GM18519 (cell line): Measurements from ENCODE around the gene DPPA3.
"Not testable (repeated sequence)": the region's sequence is repeated elsewhere in the genome, so short reads cannot be mapped to it uniquely, and the experiment has no call there.

Experiments
- ATAC-seq: cut with Tn5 transposase; IDR thresholded peaks from one replicate; pipeline ENCODE4 v1.9.1; 2021; ENCODE audit warnings: mild to moderate bottlenecking, moderate library complexity; ENCODE audit not compliant: unreplicated experiment, low FRiP score

The DPPA3 gene

DNA sequence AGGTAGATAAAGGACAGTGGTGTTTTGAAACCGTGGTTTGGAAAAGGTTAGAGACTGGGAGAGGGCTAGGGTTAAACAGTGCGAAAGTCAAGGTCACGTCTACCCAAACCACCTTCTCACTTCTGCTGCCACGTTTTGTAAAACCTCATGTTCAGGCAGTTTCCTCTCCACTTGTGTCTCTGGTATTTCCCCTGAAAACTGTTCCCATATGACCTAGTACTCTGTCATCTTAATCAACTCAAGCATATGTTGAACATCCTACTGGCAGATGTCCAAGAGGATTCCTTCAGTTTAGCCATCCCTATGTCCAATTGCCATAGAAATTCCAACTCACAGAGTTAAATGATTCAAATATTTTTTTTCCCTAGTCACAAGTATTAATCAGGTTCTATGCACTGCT lies 18.5 kb downstream of the DPPA3 start:
- no peak for ATAC-seq

DNA sequence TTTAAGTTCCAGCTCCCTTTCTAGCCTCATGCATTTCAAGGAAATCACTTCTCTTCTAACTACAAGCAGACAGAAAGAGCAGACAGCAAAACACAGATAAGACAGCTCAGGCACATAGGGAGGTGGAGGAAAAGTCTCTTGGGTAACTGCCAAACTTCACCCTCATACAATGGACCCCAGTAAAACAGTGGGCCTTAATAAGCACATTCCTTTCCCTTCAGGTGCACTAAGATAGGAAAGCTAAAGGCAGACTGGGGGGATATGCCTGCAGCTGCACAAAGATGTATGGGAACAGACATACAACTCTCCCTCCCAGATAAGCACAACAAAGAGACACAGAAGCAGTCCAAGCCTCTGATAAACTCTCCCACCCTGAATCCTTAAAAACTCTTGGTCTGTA lies 19.8 kb downstream of the DPPA3 start:
- not testable (repeated sequence) for ATAC-seq

DNA sequence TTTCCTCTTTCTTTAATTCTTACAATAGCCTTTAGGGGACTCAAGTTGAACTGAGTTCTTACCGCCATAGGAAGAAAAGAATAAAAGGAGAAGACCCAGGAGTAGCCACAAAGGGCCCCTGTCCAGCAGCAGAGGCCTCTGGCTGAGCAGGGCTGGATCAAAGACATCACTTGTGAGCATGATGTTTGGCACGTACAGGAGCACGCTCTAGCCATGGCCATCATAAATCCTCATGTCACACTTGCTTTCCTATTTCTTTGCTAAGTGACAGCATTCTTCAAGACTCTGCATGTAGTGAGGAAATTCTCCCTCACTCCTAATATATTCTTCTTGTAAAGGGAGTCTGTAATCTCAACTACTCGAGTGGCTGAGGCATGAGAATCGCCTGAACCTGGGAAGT lies 20.3 kb downstream of the DPPA3 start:
- no peak for ATAC-seq

DNA sequence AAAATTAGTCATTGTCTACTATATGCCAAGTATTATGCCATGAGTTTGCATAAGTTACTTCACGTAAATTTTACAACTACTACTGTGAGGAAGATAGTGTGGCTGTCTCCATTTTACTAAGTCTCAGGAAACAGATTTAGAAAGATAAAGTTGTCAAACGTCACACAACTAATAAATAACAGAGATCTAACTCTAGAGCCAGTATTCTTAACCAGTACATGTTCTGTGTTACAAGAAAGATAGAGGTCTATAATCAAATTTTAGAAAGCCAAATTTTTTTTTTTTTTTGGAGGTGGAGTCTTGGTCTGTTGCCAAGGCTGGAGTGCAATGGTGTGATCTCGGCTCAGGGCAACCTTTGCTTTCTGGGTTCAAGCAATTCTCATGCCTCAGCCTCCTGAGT lies 21.8 kb downstream of the DPPA3 start:
- no peak for ATAC-seq

DNA sequence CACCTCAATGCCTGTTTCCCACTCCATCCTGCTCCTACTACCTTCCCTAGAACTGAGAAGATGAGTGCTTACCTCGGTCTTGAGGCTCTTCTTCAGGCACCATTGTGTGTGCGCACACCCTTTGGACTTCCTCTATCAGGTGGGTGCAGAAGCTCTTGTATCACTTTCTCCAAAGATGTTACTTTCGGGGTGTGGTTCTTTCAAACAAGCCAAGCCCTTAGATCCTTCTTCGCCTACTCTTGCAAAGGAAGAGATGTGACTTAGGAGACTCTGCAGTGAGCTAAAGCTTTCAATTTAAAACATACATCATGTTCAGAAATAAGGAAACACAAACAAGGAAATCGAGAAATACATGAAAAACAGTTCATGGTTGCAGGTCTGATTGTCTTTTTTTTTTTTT lies 36.0 kb downstream of the DPPA3 start, which contains the start of gene CLEC4C:
TSS of gene CLEC4C (minus strand) at position 130 of the 400 bp plus-strand sequence. CDS start at position 103, 27 bp downstream.
- no peak for ATAC-seq

DNA sequence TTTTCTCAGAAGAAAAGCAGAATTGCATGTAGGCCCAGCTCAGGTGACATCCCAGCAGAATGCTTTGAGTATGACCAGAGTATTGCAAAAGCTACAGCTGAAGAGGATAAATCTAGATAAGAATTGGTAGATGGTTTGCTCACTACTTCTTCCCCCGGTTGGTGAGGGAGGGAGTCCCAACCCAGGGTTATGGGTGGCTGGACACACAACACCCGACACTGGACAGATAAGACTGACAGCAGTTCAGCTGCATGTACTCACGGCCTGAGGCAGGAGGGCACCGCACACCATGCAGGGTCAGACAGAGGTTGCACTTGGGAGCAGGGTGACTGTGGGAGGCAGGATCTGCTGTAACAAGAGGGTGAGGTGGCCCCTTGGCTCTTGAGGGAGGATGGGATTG lies 37.6 kb downstream of the DPPA3 start:
- no peak for ATAC-seq

DNA sequence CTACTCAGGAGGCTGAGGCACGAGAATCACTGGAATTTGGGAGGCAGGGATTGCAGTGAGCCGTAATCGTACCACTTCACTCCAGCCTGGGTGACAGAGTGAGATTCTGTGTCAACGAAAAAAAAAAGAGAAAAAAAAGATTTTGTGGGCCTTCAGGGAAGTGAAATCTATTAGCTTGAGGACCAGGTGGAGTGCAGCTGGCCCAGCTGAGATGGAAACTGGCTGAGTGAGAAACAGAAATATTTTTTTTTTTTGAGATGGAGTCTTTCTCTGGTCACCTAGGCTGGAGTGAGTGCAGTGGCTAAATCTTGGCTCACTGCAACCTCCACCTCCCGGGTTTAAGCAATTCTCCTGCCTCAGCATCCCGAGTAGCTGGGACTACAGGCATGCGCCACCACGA lies 38.2 kb downstream of the DPPA3 start:
- ATAC-seq, result no peak

DNA sequence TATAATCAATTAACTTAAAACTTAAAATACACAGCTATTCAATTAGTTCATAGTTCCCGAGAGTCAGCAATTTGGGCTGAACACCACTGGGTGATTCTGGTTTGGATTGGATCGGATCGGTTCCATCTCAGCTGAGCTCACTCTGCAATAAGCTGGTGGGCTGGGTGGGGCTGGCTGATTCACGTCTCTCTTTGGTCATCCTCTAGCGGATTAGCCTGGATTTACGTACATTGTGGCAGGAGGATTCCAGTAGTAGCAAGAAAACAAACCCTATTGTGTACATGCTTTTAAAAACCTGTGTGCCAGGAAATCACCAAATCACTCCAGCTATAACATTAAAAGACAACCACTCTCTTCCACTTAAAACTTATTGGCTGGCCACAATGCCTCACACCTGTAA lies 39.1 kb downstream of the DPPA3 start:
- no peak for ATAC-seq

DNA sequence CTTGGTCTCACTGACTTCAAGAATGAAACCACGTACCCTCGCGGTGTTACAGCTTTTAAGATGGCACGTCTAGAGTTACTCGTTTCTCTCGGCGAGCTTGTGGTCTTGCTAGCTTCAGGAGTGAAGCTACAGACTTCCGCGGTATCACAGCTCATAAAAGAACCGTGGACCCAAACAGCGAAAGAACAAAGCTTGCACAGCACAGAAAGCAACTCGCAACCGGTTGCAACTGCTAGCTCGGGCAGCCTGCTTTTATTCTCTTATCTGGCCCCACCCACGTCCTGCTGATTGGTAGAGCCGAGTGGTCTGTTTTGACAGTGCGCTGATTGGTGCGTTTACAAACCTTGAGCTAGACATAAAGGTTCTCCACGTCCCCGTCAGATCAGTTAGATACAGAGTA lies 40.2 kb downstream of the DPPA3 start:
- ATAC-seq, result no peak

DNA sequence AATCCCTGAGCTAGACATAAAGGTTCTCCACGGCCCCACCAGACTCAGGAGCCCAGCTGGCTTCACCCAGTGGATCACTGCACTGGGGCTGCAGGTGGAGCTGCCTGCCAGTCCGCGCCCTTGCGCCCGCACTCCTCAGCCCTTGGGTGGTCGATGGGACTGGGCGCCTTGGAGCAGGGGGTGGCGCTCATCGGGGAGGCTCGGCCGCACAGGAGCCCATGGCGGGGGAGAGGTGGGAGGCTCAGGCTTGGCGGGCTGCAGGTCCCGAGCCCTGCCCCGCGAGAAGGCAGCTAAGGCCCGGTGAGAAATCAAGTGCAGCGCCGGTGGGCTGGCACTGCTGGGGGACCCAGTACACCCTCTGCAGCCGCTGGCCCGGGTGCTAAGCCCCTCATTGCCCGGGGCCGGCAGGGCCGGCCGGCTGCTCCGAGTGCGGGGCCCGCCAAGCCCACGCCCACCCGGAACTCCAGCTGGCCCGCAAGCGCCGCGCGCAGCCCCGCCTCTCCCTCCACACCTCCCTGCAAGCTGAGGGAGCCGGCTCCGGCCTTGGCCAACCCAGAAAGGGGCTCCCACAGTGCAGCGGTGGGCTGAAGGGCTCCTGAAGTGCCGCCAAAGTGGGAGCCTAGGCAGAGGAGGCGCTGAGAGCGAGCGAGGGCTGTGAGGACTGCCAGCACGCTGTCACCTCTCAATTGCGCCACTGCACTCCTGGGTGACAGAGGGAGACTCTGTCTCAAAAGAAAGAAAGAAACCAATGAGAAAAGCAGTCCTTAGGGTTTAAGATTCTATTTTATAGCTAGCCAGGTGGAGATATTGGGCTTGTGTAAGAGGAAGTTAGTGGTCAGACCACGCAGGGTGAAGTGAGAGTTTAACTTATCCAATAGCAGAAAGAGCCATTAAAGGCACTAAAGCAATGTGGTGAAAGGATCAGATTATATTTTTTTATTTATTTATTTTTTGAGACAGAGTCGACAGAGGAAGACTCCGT lies 41.0 kb downstream of the DPPA3 start:
- ATAC-seq, result not testable (repeated sequence)

DNA sequence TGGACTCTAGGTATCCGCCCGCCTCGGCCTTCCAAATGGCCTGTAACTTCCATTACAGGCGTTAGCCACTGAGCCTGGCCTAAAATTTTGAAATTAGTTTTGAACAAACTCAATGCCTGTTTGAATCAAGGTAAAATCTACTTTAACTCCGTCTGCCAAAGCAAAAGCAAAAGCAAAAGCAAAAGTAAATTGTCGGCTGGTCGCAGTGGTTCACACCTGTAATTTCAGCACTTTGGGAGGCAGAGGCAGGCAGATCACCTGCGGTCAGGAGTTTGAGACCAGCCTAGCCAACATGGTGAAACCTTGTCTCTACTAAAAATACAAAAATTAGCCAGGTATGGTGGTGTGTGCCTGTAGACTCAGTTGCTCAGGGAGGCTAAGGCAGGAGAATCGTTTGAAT lies 44.4 kb downstream of the DPPA3 start:
- not testable (repeated sequence) for ATAC-seq

DNA sequence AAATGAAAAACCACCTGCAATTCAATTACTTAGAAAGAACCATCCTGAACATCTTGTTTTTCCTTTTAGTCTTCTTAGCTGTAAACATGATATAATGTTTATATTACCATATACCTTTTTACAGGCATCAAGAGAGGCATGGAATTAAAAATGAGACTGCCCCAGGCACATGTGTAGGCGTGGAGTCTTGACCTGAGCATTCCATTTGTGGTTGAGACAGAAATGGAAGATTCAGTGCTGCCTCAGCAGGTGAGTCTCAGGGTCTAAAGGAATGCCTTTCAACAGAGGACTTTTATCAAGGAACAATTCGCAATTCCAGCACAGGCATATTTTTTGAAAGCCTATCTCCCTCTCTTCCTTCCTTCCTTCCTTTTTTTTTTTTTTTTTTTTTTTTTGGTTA lies 45.8 kb downstream of the DPPA3 start:
- no peak for ATAC-seq

DNA sequence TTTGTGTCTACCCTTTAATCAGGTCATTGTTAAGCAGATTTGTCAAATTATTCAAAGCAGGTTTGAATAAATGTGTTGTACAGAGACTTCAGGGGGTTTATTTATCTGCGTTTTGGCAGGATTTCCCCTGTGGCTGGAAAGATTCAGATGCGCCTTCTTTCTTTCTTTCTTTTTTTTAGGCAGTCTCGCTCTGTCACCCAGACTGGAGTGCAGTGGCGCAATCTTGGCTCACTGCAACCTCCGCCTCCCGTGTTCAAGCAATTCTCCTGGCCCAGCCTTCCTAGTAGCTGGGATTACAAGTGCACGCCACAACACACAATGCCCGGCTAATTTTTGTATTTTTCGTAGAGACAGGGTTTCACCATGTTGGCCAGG lies 47.5 kb downstream of the DPPA3 start:
- no peak for ATAC-seq
